Activated B cell treated with CpG ODN at 0.5 μM for 24 hours (primary cell): ENCODE results near the gene LRTM1. TPM values are rescaled to one million over a fixed set of nuclear protein-coding genes. Genes with fewer than 3 reads are reported as not detected.

Source experiments
- ATAC-seq: fragments of 200-7000 bp; cut with Tn5 transposase; one replicate; pipeline ENCODE4 v1.10.0; 2021; ENCODE audit warnings: low read depth, mild to moderate bottlenecking, moderate library complexity
- CTCF ChIA-PET: fragments of 350-600 bp; sonication (Branson Sonifier 250); formaldehyde crosslinking; loops from one replicate; lab custom pipeline; 2021; ENCODE audit warnings: antibody characterized with exemption; lab: Charles Lee
- POLR2A ChIA-PET: fragments of 350-600 bp; sonication (Branson Sonifier 250); formaldehyde crosslinking; loops from one replicate; lab custom pipeline; 2021; ENCODE audit warnings: antibody characterized with exemption; lab: Charles Lee
- DNase-seq: peaks from one replicate; pipeline ENCODE4 v3.0.0; 2022
- H3K27ac Mint-ChIP-seq: one replicate; pipeline ENCODE4 v1.8.0; 2020; ENCODE audit warnings: mixed read lengths
- H3K27me3 Mint-ChIP-seq: one replicate; pipeline ENCODE4 v1.8.0; 2021; ENCODE audit warnings: mixed read lengths
- H3K36me3 Mint-ChIP-seq: one replicate; pipeline ENCODE4 v1.8.0; 2021; ENCODE audit warnings: low read depth, mixed read lengths
- H3K4me1 Mint-ChIP-seq: one replicate; pipeline ENCODE4 v1.8.0; 2021; ENCODE audit warnings: mixed read lengths
- H3K4me3 Mint-ChIP-seq: one replicate; pipeline ENCODE4 v1.8.0; 2020; ENCODE audit warnings: mild to moderate bottlenecking, mixed read lengths
- H3K9me3 Mint-ChIP-seq: one replicate; pipeline ENCODE4 v1.8.0; 2020; ENCODE audit warnings: mixed read lengths
- CTCF ChIP-seq: fragments of 200-600 bp; IDR thresholded peaks from one replicate; pipeline ENCODE4 v1.8.0; 2022; ENCODE audit warnings: antibody characterized with exemption, mild to moderate bottlenecking
- intact Hi-C: fragments of 100-400 bp; cut with micrococcal nuclease; formaldehyde crosslinking; loops from one replicate; pipeline ENCODE4 v1.15.1; 2024
- total RNA-seq: library from RNA; stranded (reverse); gene quantifications from 2 replicates; pipeline ENCODE4 v1.2.3, GENCODE V29; 2022

The LRTM1 gene
- total RNA-seq, 1 donor from 2014 or later = not detected

- intact Hi-C loops = no loop called here
- POLR2A ChIA-PET = no interaction called here
- Mint-ChIP-seq H3K4me1 (no peaks in the 10 kb centered on the region), H3K27me3 (no peaks in the 10 kb centered on the region), H3K9me3 (no peaks in the 10 kb centered on the region), H3K36me3 (no peaks in the 10 kb centered on the region), H3K4me3 (no peak overlapping the region), H3K27ac (no peak overlapping the region)
- TF ChIP-seq CTCF = no peak
- CTCF ChIA-PET = no interaction called here
- ATAC-seq (no peak), DNase-seq (no peak)
Observed at GRCh38 chr3:54878145-54878544, 49.7 kb downstream of the LRTM1 start.

- TF ChIP-seq CTCF = no peak
- no peak for DNase-seq
- Mint-ChIP-seq H3K4me3 (no peak overlapping the region), H3K4me1 (no peaks in the 10 kb centered on the region), H3K27ac (no peak overlapping the region), H3K36me3 (no peaks in the 10 kb centered on the region), H3K27me3 (no peaks in the 10 kb centered on the region), H3K9me3 (no peaks in the 10 kb centered on the region)
- intact Hi-C loops = no loop called here
- ChIA-PET POLR2A (no interaction called here), CTCF (no interaction called here)
- ATAC-seq = no peak
Observed at GRCh38 chr3:54877730-54878129, 50.1 kb downstream of the LRTM1 start.

- ATAC-seq = no peak
- Mint-ChIP-seq H3K4me1 (no peaks in the 10 kb centered on the region), H3K9me3 (no peaks in the 10 kb centered on the region), H3K27ac (no peak overlapping the region), H3K27me3 (no peaks in the 10 kb centered on the region), H3K4me3 (no peak overlapping the region), H3K36me3 (no peaks in the 10 kb centered on the region)
- DNase-seq = no peak
- TF ChIP-seq CTCF = no peak
- CTCF ChIA-PET = no interaction called here
- POLR2A ChIA-PET = no interaction called here
- intact Hi-C loops = no loop called here
Observed at GRCh38 chr3:54876694-54877093, 51.2 kb downstream of the LRTM1 start.

GRCh38 chr3:54875596-54876268, 52.1 kb downstream of the LRTM1 start:
- intact Hi-C loops = no loop called here
- H3K27ac Mint-ChIP-seq = no peak overlapping the region
- no peak overlapping the region for H3K4me3 Mint-ChIP-seq
- ATAC-seq (no peak), DNase-seq (no peak)
- H3K9me3 Mint-ChIP-seq = no peaks in the 10 kb centered on the region
- no peaks in the 10 kb centered on the region for H3K36me3 Mint-ChIP-seq
- POLR2A ChIA-PET = no interaction called here
- no peaks in the 10 kb centered on the region for H3K27me3 Mint-ChIP-seq
- no peaks in the 10 kb centered on the region for H3K4me1 Mint-ChIP-seq
- CTCF ChIA-PET = no interaction called here
- TF ChIP-seq CTCF = no peak

GRCh38 chr3:54874816-54875556, 52.9 kb downstream of the LRTM1 start:
- intact Hi-C loops = no loop called here
- TF ChIP-seq CTCF = no peak
- ChIA-PET POLR2A (no interaction called here), CTCF (no interaction called here)
- Mint-ChIP-seq H3K27me3 (no peaks in the 10 kb centered on the region), H3K4me3 (no peak overlapping the region), H3K4me1 (no peaks in the 10 kb centered on the region), H3K9me3 (no peaks in the 10 kb centered on the region), H3K27ac (no peak overlapping the region), H3K36me3 (no peaks in the 10 kb centered on the region)
- DNase-seq (no peak), ATAC-seq (no peak)
